Liver (tissue), 9 donors: ENCODE results near the gene HBD. TPM values are rescaled to one million over a fixed set of nuclear protein-coding genes. Genes with fewer than 3 reads are reported as not detected.

Experiments used
- DNase-seq: peaks from one replicate; pipeline ENCODE4 v3.0.0-alpha.2; 2017; ENCODE audit warnings: low spot score
- H3K27ac ChIP-seq, 2 donors: one replicate each; pipeline ENCODE4 v1.7.0; 2013; ENCODE audit warnings: inconsistent platforms in 2 of 2, low read length in 2 of 2, control low read depth in 1 of 2, low read depth in 1 of 2, mild to moderate bottlenecking in 1 of 2
- H3K27me3 ChIP-seq, 4 donors: one replicate each; pipeline versions ENCODE4 v1.6.1 to v1.7.0; 2013; ENCODE audit warnings: low read length in 3 of 4, inconsistent platforms in 1 of 4, mild to moderate bottlenecking in 1 of 4, moderate library complexity in 1 of 4; ENCODE audit not compliant: control insufficient read depth in 4 of 4, insufficient read depth in 4 of 4
- H3K36me3 ChIP-seq, 4 donors: one replicate each; pipeline versions ENCODE4 v1.6.1 to v1.7.0; 2013; ENCODE audit warnings: low read length in 3 of 4, mild to moderate bottlenecking in 3 of 4, low read depth in 1 of 4, moderate library complexity in 1 of 4; ENCODE audit not compliant: control insufficient read depth in 4 of 4, insufficient read depth in 3 of 4
- H3K4me1 ChIP-seq, 4 donors: one replicate each; pipeline versions ENCODE4 v1.6.1 to v1.7.0; 2013; ENCODE audit warnings: low read length in 3 of 4, mild to moderate bottlenecking in 3 of 4, moderate library complexity in 1 of 4; ENCODE audit not compliant: control insufficient read depth in 4 of 4, insufficient read depth in 4 of 4
- H3K4me3 ChIP-seq, 3 donors: one replicate each; pipeline versions ENCODE4 v1.6.1 to v1.7.0; 2013; ENCODE audit warnings: low read length in 3 of 3, control low read depth in 1 of 3, low read depth in 1 of 3, mild to moderate bottlenecking in 1 of 3
- H3K9ac ChIP-seq, 2 donors: one replicate each; pipeline ENCODE4 v1.7.0; 2013; ENCODE audit warnings: low read length in 2 of 2, mild to moderate bottlenecking in 2 of 2, moderate library complexity in 2 of 2, control low read depth in 1 of 2, low read depth in 1 of 2
- H3K9me3 ChIP-seq, 4 donors: one replicate each; pipeline versions ENCODE4 v1.6.1 to v1.7.0; 2013; ENCODE audit warnings: low read length in 3 of 4; ENCODE audit not compliant: control insufficient read depth in 4 of 4
- CTCF ChIP-seq: fragments of 150-350 bp; IDR thresholded peaks from 2 replicates; pipeline ENCODE4 v1.5.1; 2017; ENCODE audit warnings: improper control_type of control experiment, low read depth, low read length; ENCODE audit not compliant: missing input control
- EGR1 ChIP-seq, 2 donors: IDR thresholded peaks; 2 replicates each; pipeline ENCODE4 v1.6.1; 2016 to 2018; ENCODE audit warnings: antibody characterized with exemption in 2 of 2, low read depth in 2 of 2
- FOXA1 ChIP-seq: IDR thresholded peaks from 2 replicates; pipeline ENCODE4 v1.6.1; 2016; ENCODE audit warnings: antibody characterized with exemption
- FOXA2 ChIP-seq: IDR thresholded peaks from 2 replicates; pipeline ENCODE4 v1.6.1; 2016; ENCODE audit warnings: antibody characterized with exemption
- GABPA ChIP-seq, 2 donors: IDR thresholded peaks in 1 of 2; conservative IDR thresholded peaks in 1 of 2; 2 replicates each; pipeline ENCODE4 v1.6.1; 2016; ENCODE audit warnings: antibody characterized with exemption in 2 of 2, mild to moderate bottlenecking in 1 of 2, moderate library complexity in 1 of 2
- HNF4A ChIP-seq, 2 donors: conservative IDR thresholded peaks; 2 replicates each; pipeline ENCODE4 v1.6.1; 2016; ENCODE audit warnings: antibody characterized with exemption in 2 of 2, mild to moderate bottlenecking in 2 of 2
- HNF4G ChIP-seq: IDR thresholded peaks from 2 replicates; pipeline ENCODE4 v1.6.1; 2016; ENCODE audit warnings: antibody characterized with exemption
- JUND ChIP-seq, 2 donors: IDR thresholded peaks; 2 replicates each; pipeline ENCODE4 v1.6.1; 2016; ENCODE audit warnings: antibody characterized with exemption in 2 of 2
- NR2F2 ChIP-seq: IDR thresholded peaks from 2 replicates; pipeline ENCODE4 v1.6.1; 2016; ENCODE audit warnings: antibody characterized with exemption
- RAD21 ChIP-seq, 2 donors: IDR thresholded peaks; 2 replicates each; pipeline ENCODE4 v1.6.1; 2016; ENCODE audit warnings: antibody characterized with exemption in 2 of 2, mild to moderate bottlenecking in 2 of 2
- SP1 ChIP-seq: IDR thresholded peaks from 2 replicates; pipeline ENCODE4 v1.6.1; 2018; ENCODE audit warnings: antibody characterized with exemption, mild to moderate bottlenecking
- TAF1 ChIP-seq: conservative IDR thresholded peaks from 2 replicates; pipeline ENCODE4 v1.6.1; 2016; ENCODE audit warnings: antibody characterized with exemption, mild to moderate bottlenecking
- YY1 ChIP-seq: IDR thresholded peaks from 2 replicates; pipeline ENCODE4 v1.6.1; 2016; ENCODE audit warnings: antibody characterized with exemption, mild to moderate bottlenecking
- ZBTB33 ChIP-seq: IDR thresholded peaks from 2 replicates; pipeline ENCODE4 v1.6.1; 2016; ENCODE audit warnings: antibody characterized with exemption
- WGBS: extraction: QIAGEN DNeasy Blood & Tissue Kit; methylation state at CpG from one replicate; pipeline ENCODE4 v1.1.7; 2013; 5-methylcytosine and 5-hydroxymethylcytosine counted together
- polyA plus RNA-seq, 2 donors: library from polyadenylated mRNA; stranded (reverse) in 1 of 2; unstranded in 1 of 2; fragments of 200-250 nt in 1 of 2; fragments of >200 nt in 1 of 2; fragmentation: Nextera tagmentation in 1 of 2; extraction: Ambion mirVana in 1 of 2; gene quantifications; one replicate each; pipeline versions ENCODE4 v1.2.1 to v1.2.3, GENCODE V29; 2013 to 2015
- total RNA-seq, 2 donors: library from RNA; depleted of rRNA; stranded (reverse); fragments of >200 nt; gene quantifications; one replicate each; pipeline ENCODE4 v1.2.3, GENCODE V29; 2014
- TF ChIP-seq, protein P1 (sequence below): IDR thresholded peaks from 2 replicates; pipeline ENCODE4 v1.6.1; 2016; ENCODE audit warnings: antibody characterized with exemption
- TF ChIP-seq, protein P2 (sequence below): IDR thresholded peaks from 2 replicates; pipeline ENCODE4 v1.6.1; 2016; ENCODE audit warnings: antibody characterized with exemption
- TF ChIP-seq, protein P3 (sequence below): IDR thresholded peaks from 2 replicates; pipeline ENCODE4 v1.6.1; 2016; ENCODE audit warnings: antibody characterized with exemption, mild to moderate bottlenecking
- donor health status: healthy.
- donor health status: healthy.
- donor health status: healthy.
- donor health status: healthy.
- donor health status: healthy.

HBD gene
- total and polyA plus RNA-seq, 4 donors: 0.72 to 6.0 TPM; not detected in 2

DNA sequence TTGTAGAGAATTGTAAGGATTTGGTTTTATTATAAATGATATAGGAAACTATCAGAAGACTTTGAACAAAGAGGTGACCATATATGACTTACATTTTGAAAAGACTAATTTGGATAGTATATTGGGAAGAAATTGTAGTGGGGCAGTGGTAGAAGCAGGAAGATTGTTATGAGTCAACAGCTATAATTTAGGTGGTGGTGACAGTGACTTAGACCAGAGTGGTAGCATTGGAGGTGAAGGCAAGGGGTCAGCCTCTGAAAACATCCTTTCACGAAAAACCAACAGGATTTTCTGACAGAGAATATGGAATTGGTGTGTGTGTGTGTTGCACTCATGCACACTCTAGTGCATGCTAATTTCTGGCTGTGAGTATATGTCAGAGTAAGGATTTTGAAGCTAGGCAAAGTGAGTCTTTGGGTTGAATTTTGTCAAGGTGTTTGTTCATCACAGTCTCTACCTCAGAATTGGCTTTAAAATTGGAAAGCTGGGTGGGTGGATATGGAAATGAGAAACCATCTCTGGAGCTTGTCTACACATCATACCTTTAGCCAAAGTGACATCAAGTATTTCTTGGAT lies 43.6 kb upstream of the HBD start:
- no peaks in the 10 kb centered on the region for H3K9me3 ChIP-seq
- no peak overlapping the region for H3K4me3 ChIP-seq
- WGBS: 74% methylated on average over 1 of the region's 1 CpG
- no peak for DNase-seq
- H3K9ac ChIP-seq: no peak overlapping the region
- no peak overlapping the region for H3K27ac ChIP-seq
- H3K27me3 ChIP-seq: peaks cover 0 to 3% (median 0%) of the 10 kb centered on the region in 4 donors
- TF ChIP-seq FOXA1 (no peak), SP1 (no peak), GABPA (IDR thresholded peaks at IDR 0.05 in 1 of 2, conservative IDR thresholded peaks at IDR 0.05 in 1 of 2) (no peak), ZBTB33 (no peak), FOXA2 (no peak), EGR1 (IDR thresholded peaks at IDR 0.05; ENCODE audit: low read depth in 2 of 2) (no peak), HNF4A (conservative IDR thresholded peaks at IDR 0.05) (no peak)
- TF ChIP-seq, protein P1, sequence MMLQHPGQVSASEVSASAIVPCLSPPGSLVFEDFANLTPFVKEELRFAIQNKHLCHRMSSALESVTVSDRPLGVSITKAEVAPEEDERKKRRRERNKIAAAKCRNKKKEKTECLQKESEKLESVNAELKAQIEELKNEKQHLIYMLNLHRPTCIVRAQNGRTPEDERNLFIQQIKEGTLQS: no peak
- H3K36me3 ChIP-seq: no peaks in the 10 kb centered on the region
- H3K4me1 ChIP-seq: no peaks in the 10 kb centered on the region

- WGBS: 82% methylated on average over 2 of the region's 2 CpGs
- Histone ChIP-seq H3K27me3 (peaks cover 0 to 3% (median 0%) of the 10 kb centered on the region in 4 donors), H3K4me1 (no peaks in the 10 kb centered on the region), H3K4me3 (no peak overlapping the region), H3K9me3 (no peaks in the 10 kb centered on the region), H3K36me3 (no peaks in the 10 kb centered on the region), H3K9ac (no peak overlapping the region), H3K27ac (no peak overlapping the region)
- no peak for DNase-seq
- TF ChIP-seq TAF1 (no peak), EGR1 (IDR thresholded peaks at IDR 0.05; ENCODE audit: low read depth in 2 of 2) (no peak), YY1 (no peak), JUND (IDR thresholded peaks at IDR 0.05) (no peak), GABPA (IDR thresholded peaks at IDR 0.05 in 1 of 2, conservative IDR thresholded peaks at IDR 0.05 in 1 of 2) (no peak), HNF4G (no peak), NR2F2 (no peak), CTCF (no peak), SP1 (no peak), RAD21 (IDR thresholded peaks at IDR 0.05) (no peak), ZBTB33 (no peak), FOXA1 (no peak), FOXA2 (no peak)
- TF ChIP-seq, protein P2, sequence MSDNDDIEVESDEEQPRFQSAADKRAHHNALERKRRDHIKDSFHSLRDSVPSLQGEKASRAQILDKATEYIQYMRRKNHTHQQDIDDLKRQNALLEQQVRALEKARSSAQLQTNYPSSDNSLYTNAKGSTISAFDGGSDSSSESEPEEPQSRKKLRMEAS: no peak
- TF ChIP-seq, protein P1: no peak
- TF ChIP-seq, protein P3, sequence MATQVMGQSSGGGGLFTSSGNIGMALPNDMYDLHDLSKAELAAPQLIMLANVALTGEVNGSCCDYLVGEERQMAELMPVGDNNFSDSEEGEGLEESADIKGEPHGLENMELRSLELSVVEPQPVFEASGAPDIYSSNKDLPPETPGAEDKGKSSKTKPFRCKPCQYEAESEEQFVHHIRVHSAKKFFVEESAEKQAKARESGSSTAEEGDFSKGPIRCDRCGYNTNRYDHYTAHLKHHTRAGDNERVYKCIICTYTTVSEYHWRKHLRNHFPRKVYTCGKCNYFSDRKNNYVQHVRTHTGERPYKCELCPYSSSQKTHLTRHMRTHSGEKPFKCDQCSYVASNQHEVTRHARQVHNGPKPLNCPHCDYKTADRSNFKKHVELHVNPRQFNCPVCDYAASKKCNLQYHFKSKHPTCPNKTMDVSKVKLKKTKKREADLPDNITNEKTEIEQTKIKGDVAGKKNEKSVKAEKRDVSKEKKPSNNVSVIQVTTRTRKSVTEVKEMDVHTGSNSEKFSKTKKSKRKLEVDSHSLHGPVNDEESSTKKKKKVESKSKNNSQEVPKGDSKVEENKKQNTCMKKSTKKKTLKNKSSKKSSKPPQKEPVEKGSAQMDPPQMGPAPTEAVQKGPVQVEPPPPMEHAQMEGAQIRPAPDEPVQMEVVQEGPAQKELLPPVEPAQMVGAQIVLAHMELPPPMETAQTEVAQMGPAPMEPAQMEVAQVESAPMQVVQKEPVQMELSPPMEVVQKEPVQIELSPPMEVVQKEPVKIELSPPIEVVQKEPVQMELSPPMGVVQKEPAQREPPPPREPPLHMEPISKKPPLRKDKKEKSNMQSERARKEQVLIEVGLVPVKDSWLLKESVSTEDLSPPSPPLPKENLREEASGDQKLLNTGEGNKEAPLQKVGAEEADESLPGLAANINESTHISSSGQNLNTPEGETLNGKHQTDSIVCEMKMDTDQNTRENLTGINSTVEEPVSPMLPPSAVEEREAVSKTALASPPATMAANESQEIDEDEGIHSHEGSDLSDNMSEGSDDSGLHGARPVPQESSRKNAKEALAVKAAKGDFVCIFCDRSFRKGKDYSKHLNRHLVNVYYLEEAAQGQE: no peak
Observed at GRCh38 chr11:5276697-5277096, 42.4 kb upstream of the HBD start.
